ENCODE data around the gene AFAP1L1.

AFAP1L1 gene

DNA sequence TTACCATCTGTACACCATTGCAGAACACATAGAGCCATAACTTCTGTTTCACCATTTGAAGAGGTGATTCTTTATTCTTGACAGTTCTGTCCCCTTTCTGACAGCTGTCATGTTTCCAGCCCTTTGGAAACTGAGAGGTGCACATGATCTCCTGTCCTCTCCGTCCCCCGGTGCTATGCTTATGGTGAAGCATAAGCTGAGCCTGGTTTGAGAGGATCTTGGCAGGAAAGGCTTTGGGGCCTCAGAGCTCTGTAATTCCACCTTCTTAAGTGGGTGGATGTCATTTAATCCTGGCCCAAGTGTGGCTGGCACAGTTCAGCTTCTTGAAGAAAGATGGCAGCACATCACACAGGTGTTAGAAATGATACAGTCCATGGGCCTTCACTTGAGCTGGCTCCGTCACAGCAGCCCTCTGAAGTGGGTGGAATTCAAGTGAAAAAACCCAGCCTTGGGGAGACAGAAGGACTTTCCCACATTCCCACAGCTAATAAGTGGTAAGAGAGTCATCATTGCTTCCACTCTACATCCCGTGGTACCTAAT lies 43.0 kb downstream of the AFAP1L1 start:
- DNase-seq (ENCODE audit: low spot score): no peak

DNA sequence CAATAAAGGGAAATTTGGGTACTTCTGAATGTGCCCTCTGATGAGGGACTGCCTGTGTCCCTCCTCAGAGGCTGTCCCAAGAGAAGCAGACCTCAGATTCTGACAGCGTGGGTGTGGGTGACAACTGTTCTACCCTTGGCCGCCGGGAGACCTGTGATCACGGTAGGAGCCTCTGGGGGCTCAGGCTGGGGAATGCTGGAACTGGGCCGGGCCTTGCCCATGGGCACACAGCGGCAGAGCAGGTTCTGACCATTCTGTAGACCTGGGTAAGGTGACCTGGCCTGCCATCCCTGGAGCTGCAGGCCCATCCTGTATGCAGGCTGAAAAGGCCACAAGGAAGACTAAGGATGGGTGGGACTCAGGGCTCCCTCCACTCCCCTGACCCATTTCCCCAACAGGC lies 44.1 kb downstream of the AFAP1L1 start:
- DNase-seq (ENCODE audit: low spot score): no peak

DNA sequence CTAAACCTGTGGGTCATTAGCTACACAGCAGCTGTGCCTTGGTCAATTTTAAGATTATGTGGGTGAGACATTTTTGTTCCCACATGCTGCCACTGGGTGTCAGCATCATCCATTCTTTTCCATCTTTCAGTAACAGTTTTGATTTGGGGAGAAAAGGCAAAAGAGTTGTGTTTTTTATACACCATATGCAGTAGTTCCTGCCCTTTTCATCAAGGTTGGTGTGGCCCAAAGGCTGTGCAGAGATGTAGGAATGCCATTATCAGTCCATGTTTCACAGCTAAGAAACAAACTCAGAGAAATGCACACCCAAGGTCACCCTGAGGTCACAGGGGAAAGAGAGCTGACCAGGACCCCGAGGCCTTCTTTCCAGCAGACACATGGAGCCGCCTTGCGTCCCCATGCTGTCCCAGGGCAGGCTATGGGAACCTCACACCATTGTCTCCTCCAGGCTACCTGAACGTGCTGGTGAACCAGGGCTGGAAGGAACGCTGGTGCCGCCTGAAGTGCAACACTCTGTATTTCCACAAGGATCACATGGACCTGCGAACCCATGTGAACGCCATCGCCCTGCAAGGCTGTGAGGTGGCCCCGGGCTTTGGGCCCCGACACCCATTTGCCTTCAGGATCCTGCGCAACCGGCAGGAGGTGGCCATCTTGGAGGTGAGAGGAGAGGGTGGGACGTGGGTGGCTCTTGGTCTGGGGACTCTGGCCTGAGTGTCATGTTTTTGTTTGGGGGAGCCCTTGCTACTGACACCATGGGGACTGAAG lies 45.8 kb downstream of the AFAP1L1 start:
- DNase-seq (ENCODE audit: low spot score): peak; percentile 50

DNA sequence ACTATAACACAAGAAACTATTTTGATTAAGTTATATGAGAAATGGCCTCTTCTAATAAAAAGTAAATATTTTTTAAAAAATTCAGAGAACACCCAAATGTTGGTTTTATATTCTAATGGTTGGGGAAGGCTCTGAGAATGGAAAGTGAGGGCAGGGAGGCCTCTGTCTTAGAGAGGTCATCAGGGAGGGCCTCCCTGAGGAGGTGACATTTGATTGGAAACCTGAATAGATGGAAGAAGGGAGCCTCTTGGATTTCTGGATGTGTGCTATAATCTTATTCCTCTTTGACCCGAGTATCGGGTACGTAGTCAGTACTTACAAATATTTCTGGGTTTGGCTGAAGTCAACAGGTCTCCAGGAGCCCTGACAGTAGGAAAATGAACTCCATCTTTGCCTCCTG lies 47.5 kb downstream of the AFAP1L1 start:
- DNase-seq (ENCODE audit: low spot score): no peak

DNA sequence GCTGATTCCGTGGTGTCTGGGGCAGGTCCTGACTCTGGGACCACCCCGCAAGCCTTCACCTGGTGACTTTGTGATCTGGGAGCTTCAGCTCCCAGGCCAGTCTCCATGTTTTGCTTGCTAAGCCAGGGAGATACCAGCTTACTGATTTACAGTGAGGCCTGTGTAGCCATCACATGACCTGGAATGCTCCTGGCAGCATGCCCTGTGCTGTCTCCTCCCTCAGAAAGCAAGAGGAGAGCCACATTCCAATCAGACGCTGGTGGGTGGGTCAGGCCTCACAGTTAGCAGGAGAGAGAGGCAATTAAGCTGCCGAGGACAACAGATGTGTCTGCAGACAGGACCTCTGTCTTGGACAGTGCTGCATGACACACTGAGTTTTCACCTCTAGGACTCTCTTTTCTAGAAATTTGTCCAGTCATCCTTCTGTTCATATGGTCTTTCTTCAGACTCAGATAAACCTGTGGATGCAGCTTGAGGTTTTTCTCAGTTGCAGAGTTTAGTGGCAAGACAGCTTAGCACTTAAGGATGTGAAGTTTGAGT lies 49.2 kb downstream of the AFAP1L1 start:
- DNase-seq (ENCODE audit: low spot score): peak; percentile 92

GRCh38 chr5:149322518-149322917 lies 50.9 kb downstream of the AFAP1L1 start:
- peak; percentile 43 for DNase-seq (ENCODE audit: low spot score)

GRCh38 chr5:149323210-149323609 lies 51.6 kb downstream of the AFAP1L1 start:
- DNase-seq (ENCODE audit: low spot score): no peak

GRCh38 chr5:149323621-149324205 lies 52.1 kb downstream of the AFAP1L1 start:
- no peak for DNase-seq (ENCODE audit: low spot score)

- DNase-seq (ENCODE audit: low spot score): no peak
These were observed 53.0 kb downstream of the AFAP1L1 start for GRCh38 chr5:149324641-149325040.

GRCh38 chr5:149325166-149325735 lies 53.6 kb downstream of the AFAP1L1 start:
- no peak for DNase-seq (ENCODE audit: low spot score)

DNA sequence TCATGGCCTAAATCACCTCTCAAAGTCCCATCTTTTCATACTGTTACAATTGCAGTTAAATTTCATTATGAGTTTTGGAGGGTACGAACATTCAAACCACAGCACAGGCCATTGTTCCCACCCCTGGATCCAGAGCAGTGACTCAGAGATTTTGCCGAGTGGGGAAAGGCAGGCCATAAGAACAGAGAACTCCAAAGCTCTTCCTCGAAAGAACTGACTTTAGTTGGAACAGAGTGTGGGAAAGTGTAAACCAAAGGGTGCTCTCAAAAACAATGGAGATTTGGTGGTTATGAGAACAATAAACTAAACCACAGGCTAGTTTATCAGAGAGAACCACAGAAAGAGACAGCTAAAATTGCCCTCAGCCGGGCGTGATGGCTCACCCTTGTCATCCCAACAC lies 54.2 kb downstream of the AFAP1L1 start:
- peak; percentile 20 for DNase-seq (ENCODE audit: low spot score)

GRCh38 chr5:149326611-149327010 lies 55.0 kb downstream of the AFAP1L1 start:
- DNase-seq (ENCODE audit: low spot score): no peak

GRCh38 chr5:149328177-149328576 lies 56.5 kb downstream of the AFAP1L1 start:
- no peak for DNase-seq (ENCODE audit: low spot score)

GRCh38 chr5:149333711-149334443 lies 62.2 kb downstream of the AFAP1L1 start:
- no peak for DNase-seq (ENCODE audit: low spot score)

DNA sequence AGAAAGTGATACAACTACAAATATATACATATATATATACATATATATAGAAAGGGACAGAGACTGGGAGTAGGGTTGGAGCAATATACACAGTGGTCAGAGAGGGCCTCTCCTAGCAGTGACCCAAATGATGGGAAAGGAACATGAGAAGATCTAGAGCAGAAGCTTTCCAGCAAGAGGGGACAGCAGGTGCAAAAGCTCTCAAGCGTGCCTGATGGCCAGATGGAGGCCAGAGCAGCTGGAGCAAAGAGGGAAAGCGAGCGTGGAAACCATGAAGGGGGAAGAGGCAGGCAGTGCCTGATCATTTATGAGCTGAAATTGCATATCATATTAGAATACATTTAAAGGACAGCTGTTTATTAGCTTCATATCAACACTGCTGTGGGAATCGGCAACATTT lies 66.1 kb downstream of the AFAP1L1 start:
- DNase-seq (ENCODE audit: low spot score): no peak

DNA sequence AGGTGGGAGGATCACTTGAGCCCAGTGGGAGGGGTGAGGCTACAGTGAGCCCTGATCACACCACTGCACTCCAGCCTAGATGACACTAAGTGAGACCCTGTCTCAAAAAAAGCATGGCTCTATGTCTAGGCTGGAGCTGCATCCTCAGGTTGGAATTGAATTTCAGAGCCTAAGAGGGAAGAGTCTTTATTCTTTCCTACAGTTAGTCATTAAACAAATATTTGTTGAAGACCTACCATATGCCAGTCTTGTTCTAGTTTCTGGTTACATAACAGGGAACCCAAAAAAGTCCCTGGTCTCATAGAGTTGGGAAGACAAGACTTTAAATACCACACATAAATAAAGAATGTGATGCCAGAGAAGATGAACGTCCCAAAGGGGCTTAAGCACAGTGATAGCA lies 66.7 kb downstream of the AFAP1L1 start:
- DNase-seq (ENCODE audit: low spot score): no peak

GRCh38 chr5:149340920-149341319 lies 69.3 kb downstream of the AFAP1L1 start:
- no peak for DNase-seq (ENCODE audit: low spot score)

DNA sequence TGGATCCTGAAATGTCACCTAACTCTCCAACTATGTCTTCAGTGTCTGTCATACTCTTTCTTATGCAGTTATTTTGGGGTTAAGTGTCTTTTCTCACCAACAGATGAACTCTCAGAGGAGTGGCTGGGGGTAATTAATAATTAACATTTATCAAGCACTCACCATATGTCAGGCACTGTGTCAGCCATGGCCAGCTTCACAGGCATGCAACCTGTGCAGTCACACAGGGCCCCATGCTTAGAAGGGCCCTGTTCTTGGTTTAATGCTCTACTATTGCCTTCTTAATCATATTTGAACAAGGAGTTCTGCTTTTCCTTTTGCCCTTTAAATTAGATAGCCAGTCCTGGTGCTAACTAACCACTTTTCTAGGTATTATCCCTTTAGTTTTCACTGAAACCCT lies 70.2 kb downstream of the AFAP1L1 start:
- DNase-seq (ENCODE audit: low spot score): no peak

GRCh38 chr5:149344151-149344550 lies 72.5 kb downstream of the AFAP1L1 start:
- DNase-seq (ENCODE audit: low spot score): no peak

GRCh38 chr5:149345147-149345891 lies 73.7 kb downstream of the AFAP1L1 start, which contains the start of gene GRPEL2:
Gene GRPEL2 (plus strand): TSS chr5:149345499. CDS start chr5:149345540, 41 bp downstream.
- peak; percentile 98 for DNase-seq (ENCODE audit: low spot score)

DNA sequence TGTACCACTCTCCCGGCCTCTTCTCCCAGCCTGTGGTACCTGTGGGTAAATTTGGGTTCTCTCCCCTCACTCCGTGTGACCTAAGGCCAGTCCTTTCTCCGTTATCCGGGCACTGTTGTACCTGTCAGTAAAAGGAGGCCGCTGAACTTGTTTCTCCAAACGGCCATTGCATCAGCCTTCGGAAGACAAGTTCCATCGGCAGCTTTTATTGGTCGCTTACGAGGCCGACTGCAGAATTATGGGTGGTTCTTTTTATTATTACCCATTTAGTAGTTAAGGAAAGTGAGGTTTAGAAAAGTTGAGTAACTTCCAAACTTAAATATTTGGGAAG lies 74.2 kb downstream of the AFAP1L1 start:
- peak; percentile 48 for DNase-seq (ENCODE audit: low spot score)

DNA sequence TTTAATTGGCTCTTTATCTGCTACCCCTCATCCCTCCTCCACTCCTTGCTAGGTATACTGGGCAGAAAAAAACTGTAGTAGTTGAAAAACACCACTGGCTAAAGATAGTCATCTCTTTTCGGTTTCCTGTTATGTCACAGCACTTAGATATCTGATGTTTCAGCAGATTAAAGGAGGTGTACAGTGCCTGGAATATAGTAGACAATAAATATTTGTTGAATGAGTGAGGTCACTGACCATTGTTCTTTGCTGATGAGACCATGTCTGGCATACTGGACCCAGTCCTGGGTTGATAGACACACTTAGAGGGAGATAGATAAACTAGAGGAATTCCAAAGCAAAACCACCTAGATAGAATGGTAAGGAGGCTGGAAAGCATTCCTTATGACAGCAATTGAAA lies 76.9 kb downstream of the AFAP1L1 start:
- DNase-seq (ENCODE audit: low spot score): no peak

All from SW480 (cell line).